ENCODE results near the gene ERBB4.
"Not testable (repeated sequence)": the region's sequence is repeated elsewhere in the genome, so short reads cannot be mapped to it uniquely, and the experiment has no call there.

The ERBB4 gene

DNA sequence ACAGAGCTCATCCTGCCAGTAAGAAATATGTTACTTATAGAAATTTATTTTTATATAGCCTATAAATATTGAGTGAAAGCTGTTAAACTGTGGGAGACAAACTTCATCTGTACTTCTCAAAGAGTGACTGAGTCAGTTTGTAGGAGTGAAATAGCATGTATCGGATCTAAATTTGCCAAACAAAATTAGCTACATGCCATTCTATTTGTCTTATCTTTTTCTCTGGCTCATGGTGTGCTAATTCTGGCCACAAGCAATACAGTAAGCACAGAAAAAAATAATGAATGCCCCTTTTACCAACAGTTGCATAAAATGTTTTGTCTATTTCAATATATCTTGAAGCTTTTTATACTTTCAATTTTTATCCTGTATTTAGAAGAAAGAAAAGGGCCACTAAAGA, 12.5 kb downstream of the ERBB4 start:
- no peak for DNase-seq

DNA sequence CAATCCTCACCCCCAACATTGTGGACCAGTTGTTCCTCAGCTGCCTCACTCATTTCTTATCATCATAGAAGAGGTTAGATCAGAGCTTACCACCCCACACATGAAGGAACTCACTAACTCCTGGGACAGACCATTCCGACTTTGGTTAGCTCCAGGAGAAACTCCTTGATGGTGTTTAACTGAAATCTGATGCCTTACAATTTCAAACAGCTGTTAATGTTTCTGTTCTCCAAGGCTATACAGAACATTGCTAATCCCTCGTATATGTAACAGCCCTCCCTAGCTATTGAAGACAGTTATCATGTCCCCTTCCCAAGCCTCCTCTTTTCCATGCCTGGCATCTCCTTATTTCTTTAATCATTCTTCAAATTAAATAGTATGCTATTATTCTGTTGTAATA, 14.8 kb downstream of the ERBB4 start:
- no peak for DNase-seq

DNA sequence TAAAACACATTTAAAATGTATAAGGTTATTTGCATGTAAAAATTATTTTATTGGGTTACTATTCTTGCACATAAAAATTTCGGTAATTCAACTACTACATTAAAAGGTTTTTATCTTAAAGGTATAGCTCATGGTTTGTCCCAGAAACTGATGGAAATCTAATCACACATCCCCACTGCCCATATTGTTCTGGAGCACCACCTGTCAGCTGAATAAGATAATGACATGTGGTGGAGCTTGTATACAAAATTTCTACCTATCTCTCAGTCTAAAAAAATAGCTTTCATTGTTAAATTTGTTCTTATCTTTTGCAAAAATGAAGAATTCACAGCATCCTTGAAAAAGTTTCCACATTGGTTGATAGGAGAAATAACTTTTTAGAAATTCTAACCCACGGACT, 18.3 kb downstream of the ERBB4 start:
- peak; percentile 27 for DNase-seq

DNA sequence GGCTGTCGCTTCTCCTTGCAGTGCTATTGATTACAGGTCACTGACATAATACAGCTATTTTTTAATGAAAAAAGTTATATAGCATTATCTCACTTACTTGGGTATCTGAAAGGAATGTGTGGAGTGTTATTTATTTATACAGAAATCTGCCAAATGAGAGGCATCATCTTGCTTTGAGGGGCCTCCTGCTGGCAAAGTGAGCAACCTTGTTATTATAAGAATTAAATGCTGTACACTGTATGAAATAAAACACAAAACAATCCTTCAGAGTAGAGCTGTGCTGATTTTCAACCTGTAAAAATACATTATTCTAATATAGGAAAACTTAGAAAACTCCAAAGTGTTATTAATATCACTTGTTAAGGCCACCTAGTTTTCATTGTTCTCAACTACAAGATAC, 20.9 kb downstream of the ERBB4 start:
- no peak for DNase-seq

DNA sequence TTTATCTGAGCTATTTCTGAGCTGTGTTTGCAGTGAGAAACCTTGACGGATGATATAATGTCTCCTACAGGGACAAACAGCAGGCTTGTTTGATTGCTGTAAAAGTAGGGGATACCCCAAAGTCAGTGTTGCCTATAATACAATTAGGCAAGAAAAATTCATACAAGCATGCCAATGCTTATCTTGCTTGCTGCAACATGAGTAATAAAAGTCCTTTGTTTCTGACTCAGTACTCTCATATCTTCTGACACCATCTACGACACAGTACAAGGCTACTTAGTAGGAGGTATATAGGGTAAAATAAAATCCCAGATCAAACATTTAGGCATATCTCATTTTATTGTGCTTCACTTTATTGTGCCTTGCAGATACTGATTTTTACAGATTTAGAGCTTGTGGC, 33.0 kb downstream of the ERBB4 start:
- no peak for DNase-seq

DNA sequence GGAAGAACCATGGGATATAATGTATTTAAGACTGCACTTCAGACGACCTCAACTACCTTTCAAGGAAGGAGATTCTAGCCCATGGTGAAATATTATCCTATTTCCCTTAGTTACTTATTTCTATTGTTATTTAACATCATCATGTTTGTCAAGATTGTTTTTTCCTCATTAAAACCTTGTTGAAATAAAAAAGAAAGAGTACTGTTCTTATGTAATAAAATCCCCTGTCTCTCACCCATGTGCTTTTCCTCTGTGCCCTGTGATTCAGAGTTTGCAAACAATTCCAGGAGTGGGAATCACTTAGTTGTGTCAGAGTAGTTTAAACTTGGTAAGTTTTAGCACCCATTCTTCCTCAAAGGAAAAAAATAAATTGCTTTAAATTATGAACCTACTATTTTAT, 43.6 kb downstream of the ERBB4 start:
- DNase-seq = no peak

DNA sequence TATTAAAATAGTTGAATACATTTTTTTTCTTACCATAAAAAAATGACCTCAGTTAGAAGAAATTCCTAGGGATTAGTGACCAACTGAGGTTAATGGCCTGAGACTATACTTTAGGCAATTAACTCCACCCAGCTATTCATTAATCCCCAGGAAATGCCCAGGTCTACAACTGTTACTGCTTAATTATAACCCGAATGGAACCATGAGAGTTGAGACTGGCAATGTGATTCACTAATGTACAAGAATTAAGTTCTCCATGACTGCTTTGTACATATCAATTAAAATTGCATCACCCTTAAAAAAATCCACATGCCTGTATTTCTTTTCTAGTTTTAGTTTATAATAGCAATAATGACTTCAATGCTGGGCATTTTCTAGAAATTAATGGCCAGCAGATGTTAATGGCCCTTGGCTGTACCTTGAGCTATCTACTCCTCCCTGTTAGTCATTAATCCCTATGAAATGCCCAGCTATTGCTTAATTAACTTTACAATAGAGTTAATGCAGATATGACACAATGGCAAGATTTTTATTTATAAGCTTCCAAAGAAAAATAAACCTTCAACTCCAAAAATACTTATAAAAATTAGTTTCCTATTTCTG, 44.1 kb downstream of the ERBB4 start:
- DNase-seq = no peak

DNA sequence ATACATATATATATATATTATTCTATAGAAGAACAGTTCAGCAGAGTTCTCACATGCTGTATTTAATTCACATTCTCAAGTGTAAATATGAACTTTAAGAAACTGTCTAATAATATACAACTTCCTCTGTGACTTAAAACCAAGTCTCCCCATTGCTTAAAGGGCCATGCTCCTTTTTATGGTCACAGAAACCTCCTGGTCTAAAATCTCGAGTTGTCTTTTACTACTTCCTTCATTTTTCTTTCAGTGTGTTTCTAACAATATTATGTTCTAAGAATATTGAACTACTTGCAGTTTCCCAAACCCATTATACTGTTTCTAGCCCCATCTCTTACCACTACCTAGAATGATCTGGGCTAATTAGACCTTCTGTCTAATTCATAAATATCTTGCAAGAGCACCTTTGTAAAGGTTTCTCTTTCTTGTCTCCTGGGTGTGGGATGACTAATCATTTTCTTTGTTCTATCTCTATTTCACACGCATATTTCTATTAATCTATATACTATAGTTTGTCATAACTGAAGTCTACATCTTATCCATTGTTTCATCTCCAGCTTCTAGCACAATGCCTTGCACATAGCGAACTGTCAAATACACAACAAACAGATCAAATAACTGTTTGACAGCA, 48.8 kb downstream of the ERBB4 start:
- DNase-seq = no peak

DNA sequence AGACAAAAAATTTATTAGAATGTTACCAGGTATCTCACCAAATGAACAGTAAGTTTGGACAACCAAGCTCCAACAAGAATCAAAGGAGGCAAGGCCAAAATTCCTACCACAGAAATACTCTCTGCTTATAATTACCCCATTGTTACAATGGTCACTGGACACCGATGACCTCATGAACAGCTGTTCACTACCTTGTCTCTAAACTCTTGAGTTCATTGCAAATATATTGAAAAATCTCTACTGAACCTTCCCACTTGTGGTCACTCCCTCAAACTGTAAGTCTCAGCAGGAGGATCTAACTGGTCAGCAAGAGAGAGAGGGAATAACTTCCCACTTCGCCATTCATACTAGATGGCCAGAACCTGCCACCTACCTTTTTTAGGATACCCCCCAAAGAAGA, 50.0 kb downstream of the ERBB4 start:
- no peak for DNase-seq

DNA sequence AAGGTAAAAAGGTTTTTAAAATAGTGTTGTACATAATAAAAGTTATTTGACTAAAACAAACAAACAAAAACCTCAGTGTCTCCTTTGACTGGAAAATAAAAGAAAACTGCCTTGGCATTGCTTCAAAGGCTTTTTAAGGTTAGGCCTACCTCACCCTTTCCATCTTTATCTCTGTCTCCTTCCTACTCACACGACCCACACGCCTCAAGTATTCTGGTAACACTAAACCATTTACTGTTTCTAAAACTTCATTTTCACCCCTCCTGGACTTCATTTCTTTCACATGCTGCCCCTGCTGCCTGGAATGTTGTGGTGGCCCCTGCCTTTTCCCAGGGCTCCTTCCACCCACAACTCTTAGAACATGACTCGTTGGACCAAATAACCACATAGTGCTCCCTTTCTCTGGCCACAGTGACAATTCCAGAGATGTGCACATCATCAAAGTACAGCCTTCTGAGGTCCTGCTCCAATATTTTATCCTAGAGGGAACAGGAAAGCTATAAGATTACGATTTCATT, 54.0 kb downstream of the ERBB4 start:
- no peak for DNase-seq

DNA sequence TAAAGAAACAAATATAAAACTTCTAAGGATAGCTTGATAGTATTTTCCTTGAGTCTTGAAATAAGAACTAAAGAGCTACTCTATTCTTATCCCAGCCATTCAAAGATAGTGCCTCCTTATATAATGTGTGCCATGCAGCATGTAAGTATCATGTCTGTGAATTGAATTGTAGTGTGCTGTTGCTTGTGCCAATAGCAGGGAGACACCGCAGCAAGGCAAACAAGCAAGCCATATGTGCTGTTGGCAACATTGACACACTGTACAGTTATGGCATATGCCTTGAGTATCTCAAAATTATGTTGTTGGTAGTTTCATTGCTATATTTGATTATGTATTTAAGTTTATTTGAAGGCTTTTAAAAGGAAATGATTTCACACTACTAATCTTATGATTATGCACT, 58.2 kb downstream of the ERBB4 start:
- no peak for DNase-seq

DNA sequence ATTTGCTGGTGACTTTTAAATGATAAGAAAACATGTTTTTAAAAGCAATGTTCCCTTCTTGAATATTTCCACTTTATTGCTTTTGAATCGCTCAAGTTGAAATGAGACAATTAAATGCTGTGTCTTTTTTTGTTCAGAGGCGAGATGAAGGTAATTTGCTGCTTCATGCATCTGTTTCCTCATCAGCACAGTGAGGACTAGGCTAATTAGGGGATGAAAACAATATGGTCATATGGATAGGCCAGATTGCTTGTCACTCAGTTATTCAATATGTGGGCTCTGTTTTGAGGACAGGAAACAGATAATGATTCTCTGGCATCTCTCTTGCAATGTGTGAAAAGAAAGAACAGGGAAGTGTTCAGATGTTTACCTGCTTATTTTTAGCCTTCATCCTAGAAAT, 61.0 kb downstream of the ERBB4 start:
- DNase-seq = no peak

DNA sequence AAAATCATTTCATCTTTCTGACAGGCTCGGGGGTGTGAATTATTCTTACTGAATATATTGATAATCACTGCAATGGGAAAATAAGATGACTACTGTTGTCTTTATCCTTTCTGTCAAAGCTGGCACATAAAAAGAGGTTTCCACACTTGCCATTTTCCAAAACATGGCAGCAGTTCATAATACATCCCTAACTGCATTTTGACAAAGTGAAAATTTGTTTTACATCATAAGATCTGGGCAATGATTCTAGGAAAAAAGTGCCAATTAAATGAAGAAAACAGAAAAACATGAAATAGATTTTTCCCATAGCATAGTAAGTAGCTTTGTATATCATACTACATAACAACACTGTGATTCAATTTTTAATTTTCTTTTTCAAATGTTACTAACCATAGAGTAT, 65.4 kb downstream of the ERBB4 start:
- DNase-seq = no peak

DNA sequence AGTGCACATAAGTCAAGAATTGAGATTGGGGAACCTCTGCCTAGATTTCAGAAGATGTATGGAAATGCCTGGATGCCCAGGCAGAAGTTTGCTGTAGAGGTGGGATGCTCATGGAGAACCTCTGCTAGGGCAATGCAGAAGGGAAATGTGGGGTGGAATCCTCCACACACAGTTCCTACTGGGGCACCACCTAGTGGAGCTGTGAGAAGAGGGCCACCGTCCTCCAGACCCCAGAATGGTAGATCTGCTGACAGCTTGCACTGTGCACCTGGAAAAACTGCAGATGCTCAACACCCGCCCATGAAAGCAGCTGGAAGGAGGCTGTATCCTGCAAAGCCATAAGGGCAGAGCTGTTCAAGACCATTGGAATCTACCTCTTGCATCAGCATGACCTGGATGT, 71.1 kb downstream of the ERBB4 start:
- not testable (repeated sequence) for DNase-seq

DNA sequence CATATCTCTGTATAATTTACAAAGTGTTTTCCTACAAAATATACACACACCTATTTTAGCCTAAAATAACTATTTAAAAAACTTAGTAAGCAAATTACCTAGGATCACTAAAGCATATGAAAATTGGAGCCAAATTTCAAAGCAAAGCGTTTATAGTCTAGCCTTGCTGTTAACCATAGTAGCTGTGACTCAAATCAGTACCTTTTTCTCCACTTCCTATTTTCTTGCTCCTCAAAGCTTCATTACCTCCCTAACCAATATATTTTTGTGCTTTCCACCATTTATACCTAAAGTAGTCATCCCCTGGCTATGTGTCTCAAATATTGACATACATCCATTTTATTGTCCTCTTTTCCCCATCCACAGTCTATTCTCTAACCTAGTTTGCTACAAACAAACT, 73.1 kb downstream of the ERBB4 start:
- no peak for DNase-seq

DNA sequence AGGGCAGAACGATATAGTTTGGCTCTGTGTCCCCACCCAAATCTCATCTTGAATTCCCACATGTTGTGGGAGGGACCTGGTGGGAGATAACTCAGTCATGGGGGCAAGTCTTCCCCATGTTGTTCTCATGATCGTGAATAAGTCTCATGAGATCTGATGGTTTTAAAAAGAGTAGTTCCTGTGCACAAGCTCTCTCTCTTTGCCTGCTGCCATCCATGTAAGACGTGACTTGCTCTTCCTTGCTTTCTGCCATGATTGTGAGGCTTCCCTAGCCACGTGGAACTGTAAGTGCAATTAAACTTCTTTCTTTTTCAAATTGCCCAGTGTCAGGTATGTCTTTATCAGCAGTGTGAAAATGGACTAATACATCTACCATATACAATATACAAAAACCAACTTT, 76.9 kb downstream of the ERBB4 start:
- DNase-seq = not testable (repeated sequence)

DNA sequence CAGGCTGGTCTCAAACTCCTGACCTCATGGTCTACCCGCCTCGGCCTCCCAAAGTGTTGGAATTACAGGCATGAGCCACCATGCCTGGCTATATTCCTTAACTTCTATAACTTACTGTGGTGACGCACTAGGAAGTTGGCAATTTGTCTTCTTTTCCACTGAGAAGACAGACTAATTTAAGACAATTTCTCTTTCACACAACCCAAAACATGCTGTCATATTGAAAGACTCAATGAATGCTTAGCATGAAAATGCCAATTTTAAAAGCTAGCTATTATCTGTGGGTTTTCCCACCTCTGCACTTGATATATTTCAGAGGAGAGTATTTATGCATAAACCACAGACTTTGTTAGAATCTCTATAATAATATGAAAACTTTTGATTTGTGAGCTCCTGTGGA, 84.5 kb downstream of the ERBB4 start:
- DNase-seq = no peak

DNA sequence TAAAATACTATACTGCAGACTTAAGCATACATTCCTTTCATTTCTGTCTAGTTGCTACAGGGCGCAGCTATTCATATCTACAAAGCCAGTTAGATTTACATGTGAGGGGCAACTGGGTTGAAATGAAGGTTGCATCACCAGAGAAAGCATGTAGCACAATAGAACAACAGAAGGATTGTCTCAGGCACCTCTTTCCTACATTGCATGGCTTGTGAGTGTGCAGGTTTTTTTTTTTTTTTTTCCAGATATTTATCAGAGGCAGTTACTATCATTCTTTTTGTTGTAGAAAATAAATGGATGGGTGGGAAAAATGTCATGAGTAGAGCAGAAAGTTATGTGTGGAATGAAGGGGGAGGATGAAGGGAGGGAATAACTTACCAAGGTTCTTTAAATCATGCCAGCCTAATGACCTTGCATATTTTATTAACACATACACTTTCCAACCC, 86.8 kb downstream of the ERBB4 start:
- DNase-seq = no peak

DNA sequence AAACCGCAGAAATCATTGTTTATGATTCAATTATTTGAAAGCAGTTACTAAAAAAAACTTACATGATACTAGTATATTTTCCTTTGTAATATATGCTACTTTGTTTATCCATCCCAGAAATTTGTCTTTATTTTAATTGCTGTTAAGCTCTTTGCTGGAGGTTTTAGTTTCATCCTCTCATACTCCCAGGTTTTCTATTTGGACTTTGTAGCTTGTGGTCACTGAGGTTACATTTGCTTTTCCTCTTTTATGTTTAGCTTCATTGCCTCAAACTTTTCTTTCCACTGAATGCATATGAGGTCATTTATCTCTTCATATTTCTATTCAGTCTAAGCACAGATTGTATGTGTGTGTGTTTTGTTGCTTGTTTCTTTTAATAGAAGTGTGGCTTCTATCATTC, 89.9 kb downstream of the ERBB4 start:
- DNase-seq = no peak

DNA sequence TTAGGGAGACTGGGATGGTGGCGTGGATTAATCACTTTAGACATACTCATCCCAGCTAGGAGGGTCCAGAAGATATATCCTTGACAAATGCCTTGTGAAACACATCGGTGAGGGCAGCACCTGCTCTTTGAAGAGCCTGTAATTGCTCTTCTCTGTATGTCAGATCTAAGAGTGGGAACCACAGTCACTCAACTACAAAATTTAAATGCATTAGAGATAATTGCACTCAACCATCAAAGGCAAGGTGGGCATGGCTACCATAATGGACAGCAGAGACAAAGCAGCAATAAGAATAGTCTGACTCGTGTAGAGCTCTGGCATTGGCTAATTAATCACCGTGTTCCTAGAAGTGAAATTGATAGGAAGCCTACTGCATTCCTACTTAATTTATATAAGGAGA, 96.8 kb downstream of the ERBB4 start:
- no peak for DNase-seq

DNA sequence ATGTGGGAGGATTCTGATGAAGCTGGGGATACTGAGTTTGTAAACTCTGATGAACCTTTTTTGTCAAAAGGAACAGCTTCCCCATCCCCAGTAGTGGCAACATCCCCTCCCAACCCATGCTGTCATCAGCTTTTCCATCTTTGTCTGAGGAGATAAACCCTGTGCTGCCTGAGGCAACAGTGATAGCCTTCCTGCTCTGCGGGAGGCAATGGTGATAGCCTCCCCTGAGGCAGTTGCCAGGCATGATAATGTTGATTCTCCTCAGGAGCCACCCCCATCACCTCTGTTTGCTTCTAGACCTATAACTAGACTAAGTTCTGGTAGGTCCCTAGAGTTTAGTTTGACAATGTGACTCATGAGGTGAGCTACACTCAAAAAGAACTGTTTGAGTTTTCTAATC, 97.5 kb downstream of the ERBB4 start:
- no peak for DNase-seq

DNA sequence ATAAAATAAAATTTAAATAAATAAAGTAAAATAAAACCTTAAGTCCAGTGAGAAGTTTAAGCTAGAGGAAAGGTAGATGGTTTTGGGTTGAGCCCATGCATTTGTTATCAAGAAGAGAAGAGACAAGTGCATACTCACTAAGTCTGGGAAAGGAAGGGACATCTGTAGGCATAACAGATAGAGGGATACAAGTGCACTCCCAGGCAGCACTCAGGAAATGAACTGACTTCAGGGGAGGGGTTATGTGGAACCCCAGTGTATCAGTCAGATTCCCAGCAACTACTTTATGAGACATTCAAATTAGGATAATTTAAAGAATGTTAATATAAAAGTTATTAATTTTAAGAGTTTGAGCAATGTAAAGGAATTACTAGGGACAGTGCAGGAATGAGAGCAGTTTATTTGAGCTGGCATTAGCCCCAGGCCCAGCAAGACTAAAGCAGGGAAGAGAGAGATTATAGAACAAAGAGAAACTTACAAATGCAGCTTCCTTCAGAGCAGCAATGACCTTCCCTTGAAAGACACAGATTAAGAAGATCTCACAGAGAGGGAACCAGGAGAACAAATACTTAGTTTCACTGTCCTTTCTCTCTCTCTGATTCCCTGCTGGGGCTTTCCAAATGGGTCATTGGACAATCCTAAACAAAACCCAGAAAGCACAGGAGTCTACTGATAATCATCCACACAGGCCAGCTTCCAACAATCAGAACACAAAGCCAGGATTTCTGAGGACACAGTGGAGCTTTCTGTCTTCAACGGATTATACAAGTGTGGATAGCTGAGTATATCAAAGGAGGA, 109.7 kb downstream of the ERBB4 start:
- DNase-seq = no peak

DNA sequence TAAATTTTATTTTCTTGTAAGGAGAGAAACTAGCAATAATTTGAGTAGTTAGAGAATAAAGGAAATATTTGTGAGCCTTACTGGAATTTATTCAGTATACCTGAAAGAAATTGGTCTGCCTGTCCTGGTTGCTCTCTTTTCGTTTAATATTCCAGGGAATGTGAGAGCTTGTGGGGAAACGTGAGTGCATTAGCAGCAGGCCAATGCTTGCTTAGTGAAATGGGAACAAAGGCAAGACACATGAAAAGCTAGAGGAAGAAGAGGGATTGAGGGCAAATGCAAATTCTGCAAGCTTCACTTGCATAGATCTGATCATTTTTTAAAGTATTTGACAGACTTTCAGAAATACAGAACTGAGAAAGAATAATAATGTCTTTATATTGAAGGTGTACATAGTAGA, 111.0 kb downstream of the ERBB4 start:
- no peak for DNase-seq
